Measurements from ENCODE around the gene ATP8B4. TPM values are rescaled to one million over a fixed set of nuclear protein-coding genes. Genes with fewer than 3 reads are reported as not detected.

Gene ATP8B4
- total and polyA plus RNA-seq, 2 donors (not counting 3 experiments of a cell fraction or from before 2014, with no cell fraction given) = not detected

GRCh38 chr15:49986326-49986725 is 132.7 kb downstream of the ATP8B4 start:
- no TSS peak for BruUV-seq (replicated peaks)
- Histone ChIP-seq H4K20me1 (replicated peaks; ENCODE audit: control insufficient read depth, extremely low read depth, insufficient read depth, low read length) (no peaks in the 10 kb centered on the region), H3K27me3 (ENCODE audit: control insufficient read depth in 2 of 2, insufficient read depth in 2 of 2, low read length in 2 of 2) (peaks cover 0 to 2% of the 10 kb centered on the region in 2 experiments), H3K4me3 (replicated peaks in 1 of 3; ENCODE audit: insufficient read depth in 1 of 3, low read depth in 1 of 3, low read length in 3 of 3) (no peak overlapping the region), H2AFZ (ENCODE audit: low read depth, low read length) (no peak overlapping the region), H3K9me1 (replicated peaks; ENCODE audit: control insufficient read depth, extremely low read depth, insufficient read depth, low read length) (no peaks in the 10 kb centered on the region), H3K4me1 (ENCODE audit: control insufficient read depth, extremely low read depth, insufficient read depth, low read length) (no peaks in the 10 kb centered on the region), H3K9me3 (replicated peaks; ENCODE audit: control insufficient read depth, insufficient read depth, low read length) (no peaks in the 10 kb centered on the region), H3K9ac (replicated peaks; ENCODE audit: extremely low read depth, insufficient read depth, low read length) (no peak overlapping the region), H3K36me3 (ENCODE audit: control insufficient read depth in 2 of 2, extremely low read depth in 1 of 2, insufficient read depth in 2 of 2, low read length in 2 of 2) (no peaks in the 10 kb centered on the region), H3K79me2 (ENCODE audit: control insufficient read depth, insufficient read depth, low read length) (no peaks in the 10 kb centered on the region), H3K27ac (ENCODE audit: insufficient read depth, low read depth, low read length) (no peak overlapping the region), H3K4me2 (ENCODE audit: insufficient read depth, low read length) (no peak overlapping the region)
- FAIRE-seq (no peak), DNase-seq (ENCODE audit: low read depth, low spot score) (no peak)
- TF ChIP-seq MYC (IDR thresholded peaks at IDR 0.05; ENCODE audit: low read depth, low read length) (no peak), FOS (IDR thresholded peaks at IDR 0.05; ENCODE audit: borderline replicate concordance, insufficient read depth, low read length) (no peak)
- ChIA-PET POLR2A (no interaction called here), CTCF (no interaction called here)
- dilution Hi-C loops (cut with MboI; ENCODE audit: extremely low pct_ligation_motif_present, low sequenced_read_pairs) (no loop called here), intact Hi-C loops (cut with micrococcal nuclease) (no loop called here)

GRCh38 chr15:49985463-49985862 is 133.6 kb downstream of the ATP8B4 start:
- dilution Hi-C loops (cut with MboI; ENCODE audit: extremely low pct_ligation_motif_present, low sequenced_read_pairs) (no loop called here), intact Hi-C loops (cut with micrococcal nuclease) (no loop called here)
- H3K4me3 ChIP-seq (replicated peaks in 1 of 3; ENCODE audit: insufficient read depth in 1 of 3, low read depth in 1 of 3, low read length in 3 of 3) = no peak overlapping the region
- no peaks in the 10 kb centered on the region for H3K79me2 ChIP-seq (ENCODE audit: control insufficient read depth, insufficient read depth, low read length)
- ChIA-PET POLR2A (no interaction called here), CTCF (no interaction called here)
- TF ChIP-seq GATA2 (IDR thresholded peaks at IDR 0.05; ENCODE audit: insufficient read depth, insufficient read length, low read depth, low read length) (no peak), EZH2 (IDR thresholded peaks at IDR 0.05; ENCODE audit: borderline replicate concordance, low read depth, low read length, severe bottlenecking) (no peak), CTCF (IDR thresholded peaks at IDR 0.05; ENCODE audit: extremely low read depth in 1 of 2, insufficient read depth in 1 of 2, low read depth in 1 of 2, low read length in 2 of 2) (no peak), JUN (IDR thresholded peaks at IDR 0.05; ENCODE audit: borderline replicate concordance, insufficient read depth, insufficient read length, low read depth) (no peak), MYC (IDR thresholded peaks at IDR 0.05; ENCODE audit: low read depth, low read length) (no peak), POLR2AphosphoS5 (IDR thresholded peaks at IDR 0.05; ENCODE audit: insufficient read depth, low read depth, low read length) (no peak), POLR2A (IDR thresholded peaks at IDR 0.05; ENCODE audit: low read depth, low read length) (no peak), MAX (IDR thresholded peaks at IDR 0.05; ENCODE audit: insufficient read depth, insufficient read length) (no peak), FOS (IDR thresholded peaks at IDR 0.05; ENCODE audit: borderline replicate concordance, insufficient read depth, low read length) (no peak)
- no peak overlapping the region for H3K27ac ChIP-seq (ENCODE audit: insufficient read depth, low read depth, low read length)
- H2AFZ ChIP-seq (ENCODE audit: low read depth, low read length) = no peak overlapping the region
- H3K9me3 ChIP-seq (replicated peaks; ENCODE audit: control insufficient read depth, insufficient read depth, low read length) = no peaks in the 10 kb centered on the region
- no peaks in the 10 kb centered on the region for H3K9me1 ChIP-seq (replicated peaks; ENCODE audit: control insufficient read depth, extremely low read depth, insufficient read depth, low read length)
- H3K36me3 ChIP-seq (ENCODE audit: control insufficient read depth in 2 of 2, extremely low read depth in 1 of 2, insufficient read depth in 2 of 2, low read length in 2 of 2) = no peaks in the 10 kb centered on the region
- no peak overlapping the region for H3K4me2 ChIP-seq (ENCODE audit: insufficient read depth, low read length)
- H3K27me3 ChIP-seq (ENCODE audit: control insufficient read depth in 2 of 2, insufficient read depth in 2 of 2, low read length in 2 of 2) = peaks cover 0 to 2% of the 10 kb centered on the region in 2 experiments
- no peaks in the 10 kb centered on the region for H4K20me1 ChIP-seq (replicated peaks; ENCODE audit: control insufficient read depth, extremely low read depth, insufficient read depth, low read length)
- no peak for DNase-seq (ENCODE audit: low read depth, low spot score)
- H3K4me1 ChIP-seq (ENCODE audit: control insufficient read depth, extremely low read depth, insufficient read depth, low read length) = no peaks in the 10 kb centered on the region
- H3K9ac ChIP-seq (replicated peaks; ENCODE audit: extremely low read depth, insufficient read depth, low read length) = no peak overlapping the region
- BruUV-seq (replicated peaks) = no TSS peak
- no peak for FAIRE-seq

Measured in endothelial cell of umbilical vein (primary cell).